IPS-18a (cell line): ENCODE results near the gene S100A13.

Source experiments
- H3K27ac ChIP-seq: one replicate; pipeline ENCODE4 v1.5.1; 2013; ENCODE audit warnings: low read length
- H3K27me3 ChIP-seq: one replicate; pipeline ENCODE4 v1.6.1; 2013; ENCODE audit warnings: mild to moderate bottlenecking, low read length; ENCODE audit not compliant: control insufficient read depth, insufficient read depth
- H3K36me3 ChIP-seq: one replicate; pipeline ENCODE4 v1.6.1; 2013; ENCODE audit warnings: low read depth, low read length; ENCODE audit not compliant: control insufficient read depth
- H3K4me1 ChIP-seq: one replicate; pipeline ENCODE4 v1.6.1; 2013; ENCODE audit warnings: low read depth, low read length; ENCODE audit not compliant: control insufficient read depth
- H3K4me3 ChIP-seq: one replicate; pipeline ENCODE4 v1.5.1; 2013; ENCODE audit warnings: low read length
- H3K9ac ChIP-seq: one replicate; pipeline ENCODE4 v1.6.1; 2013; ENCODE audit warnings: mild to moderate bottlenecking, low read length, moderate library complexity
- H3K9me3 ChIP-seq: one replicate; pipeline ENCODE4 v1.6.1; 2013; ENCODE audit warnings: low read depth, low read length; ENCODE audit not compliant: control insufficient read depth

S100A13 gene

GRCh38 chr1:153633161-153633753 lies 6.0 kb upstream of the S100A13 start:
- Histone ChIP-seq H3K36me3 (peaks cover 26% of the 10 kb centered on the region), H3K9me3 (no peaks in the 10 kb centered on the region), H3K4me3 (peak overlapping the region; percentile 99), H3K9ac (peak overlapping the region; percentile 100), H3K27ac (no peak overlapping the region), H3K4me1 (no peaks in the 10 kb centered on the region), H3K27me3 (no peaks in the 10 kb centered on the region)

- Histone ChIP-seq H3K36me3 (peaks cover 7% of the 10 kb centered on the region), H3K27me3 (no peaks in the 10 kb centered on the region), H3K4me1 (peaks cover 6% of the 10 kb centered on the region), H3K9me3 (no peaks in the 10 kb centered on the region), H3K9ac (no peak overlapping the region), H3K27ac (no peak overlapping the region), H3K4me3 (no peak overlapping the region)
Observed at GRCh38 chr1:153631047-153632022, 4.0 kb upstream of the S100A13 start.

GRCh38 chr1:153630384-153630783 lies 3.1 kb upstream of the S100A13 start:
- Histone ChIP-seq H3K4me3 (no peak overlapping the region), H3K9me3 (no peaks in the 10 kb centered on the region), H3K4me1 (peaks cover 8% of the 10 kb centered on the region), H3K9ac (no peak overlapping the region), H3K27ac (no peak overlapping the region), H3K27me3 (no peaks in the 10 kb centered on the region), H3K36me3 (peaks cover 3% of the 10 kb centered on the region)

- Histone ChIP-seq H3K9ac (no peak overlapping the region), H3K27me3 (no peaks in the 10 kb centered on the region), H3K27ac (no peak overlapping the region), H3K4me1 (peaks cover 8% of the 10 kb centered on the region), H3K4me3 (no peak overlapping the region), H3K9me3 (no peaks in the 10 kb centered on the region), H3K36me3 (peaks cover 6% of the 10 kb centered on the region)
Observed at GRCh38 chr1:153629971-153630370, 2.7 kb upstream of the S100A13 start.

- Histone ChIP-seq H3K9ac (no peak overlapping the region), H3K4me1 (peaks cover 8% of the 10 kb centered on the region), H3K4me3 (no peak overlapping the region)
Observed at GRCh38 chr1:153629343-153629665, 2.0 kb upstream of the S100A13 start.

GRCh38 chr1:153628638-153629342 lies 1.5 kb upstream of the S100A13 start:
- Histone ChIP-seq H3K9me3 (no peaks in the 10 kb centered on the region), H3K4me3 (no peak overlapping the region), H3K4me1 (peaks cover 9% of the 10 kb centered on the region), H3K36me3 (peaks cover 6% of the 10 kb centered on the region), H3K9ac (no peak overlapping the region), H3K27ac (no peak overlapping the region), H3K27me3 (no peaks in the 10 kb centered on the region)

More at GRCh38 chr1:153629343-153629665, 2.0 kb upstream of the S100A13 start:
- Histone ChIP-seq H3K27me3 (no peaks in the 10 kb centered on the region), H3K9me3 (no peaks in the 10 kb centered on the region), H3K27ac (no peak overlapping the region), H3K36me3 (peaks cover 6% of the 10 kb centered on the region)

GRCh38 chr1:153627715-153628626 lies 666 bp upstream of the S100A13 start, which contains the start of gene S100A1:
S100A1 (plus strand) TSS chr1:153628434; CDS start chr1:153630522, 2,088 bp downstream.
- peak within 1 kb of the TSS; percentile 30 for H3K9ac ChIP-seq
- peaks cover 6% of the 10 kb centered on the region for H3K36me3 ChIP-seq
- peaks cover 17% of the 10 kb centered on the region for H3K4me1 ChIP-seq
- H3K4me3 ChIP-seq, result peak within 1 kb of the TSS; percentile 65
- H3K9me3 ChIP-seq, result no peaks in the 10 kb centered on the region
- no peak within 1 kb of the TSS for H3K27ac ChIP-seq
- H3K27me3 ChIP-seq, result no peaks in the 10 kb centered on the region

- H3K9me3 ChIP-seq, result no peaks in the 10 kb centered on the region
- H3K4me1 ChIP-seq, result peaks cover 19% of the 10 kb centered on the region
- H3K36me3 ChIP-seq, result peaks cover 9% of the 10 kb centered on the region
- peak overlapping the region; percentile 30 for H3K9ac ChIP-seq
- no peaks in the 10 kb centered on the region for H3K27me3 ChIP-seq
- H3K27ac ChIP-seq, result no peak overlapping the region
- peak overlapping the region; percentile 65 for H3K4me3 ChIP-seq
Observed at GRCh38 chr1:153626477-153626903, 815 bp downstream of the S100A13 start.

- no peak overlapping the region for H3K9ac ChIP-seq
- H3K4me1 ChIP-seq, result peaks cover 19% of the 10 kb centered on the region
Observed at GRCh38 chr1:153624965-153625611, 2.2 kb downstream of the S100A13 start.

GRCh38 chr1:153623101-153623500 lies 4.2 kb downstream of the S100A13 start:
- no peak overlapping the region for H3K4me3 ChIP-seq
- no peak overlapping the region for H3K27ac ChIP-seq
- no peaks in the 10 kb centered on the region for H3K27me3 ChIP-seq
- H3K36me3 ChIP-seq, result peaks cover 14% of the 10 kb centered on the region
- no peaks in the 10 kb centered on the region for H3K9me3 ChIP-seq
- H3K4me1 ChIP-seq, result peaks cover 19% of the 10 kb centered on the region
- no peak overlapping the region for H3K9ac ChIP-seq

More at GRCh38 chr1:153624965-153625611, 2.2 kb downstream of the S100A13 start:
- Histone ChIP-seq H3K36me3 (peaks cover 9% of the 10 kb centered on the region), H3K27ac (no peak overlapping the region), H3K9me3 (no peaks in the 10 kb centered on the region), H3K27me3 (no peaks in the 10 kb centered on the region), H3K4me3 (no peak overlapping the region)
